ENCODE results near the gene GIPC2.

GRCh38 chr1:78070758-78071157 lies 25.0 kb downstream of the GIPC2 start:
- TF ChIP-seq MTA3 (IDR thresholded peaks at IDR 0.05; ENCODE audit: borderline replicate concordance), result no peak
- TF ChIP-seq, protein P1, sequence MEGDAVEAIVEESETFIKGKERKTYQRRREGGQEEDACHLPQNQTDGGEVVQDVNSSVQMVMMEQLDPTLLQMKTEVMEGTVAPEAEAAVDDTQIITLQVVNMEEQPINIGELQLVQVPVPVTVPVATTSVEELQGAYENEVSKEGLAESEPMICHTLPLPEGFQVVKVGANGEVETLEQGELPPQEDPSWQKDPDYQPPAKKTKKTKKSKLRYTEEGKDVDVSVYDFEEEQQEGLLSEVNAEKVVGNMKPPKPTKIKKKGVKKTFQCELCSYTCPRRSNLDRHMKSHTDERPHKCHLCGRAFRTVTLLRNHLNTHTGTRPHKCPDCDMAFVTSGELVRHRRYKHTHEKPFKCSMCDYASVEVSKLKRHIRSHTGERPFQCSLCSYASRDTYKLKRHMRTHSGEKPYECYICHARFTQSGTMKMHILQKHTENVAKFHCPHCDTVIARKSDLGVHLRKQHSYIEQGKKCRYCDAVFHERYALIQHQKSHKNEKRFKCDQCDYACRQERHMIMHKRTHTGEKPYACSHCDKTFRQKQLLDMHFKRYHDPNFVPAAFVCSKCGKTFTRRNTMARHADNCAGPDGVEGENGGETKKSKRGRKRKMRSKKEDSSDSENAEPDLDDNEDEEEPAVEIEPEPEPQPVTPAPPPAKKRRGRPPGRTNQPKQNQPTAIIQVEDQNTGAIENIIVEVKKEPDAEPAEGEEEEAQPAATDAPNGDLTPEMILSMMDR (IDR thresholded peaks at IDR 0.05 in 2 of 3, conservative IDR thresholded peaks at IDR 0.05 in 1 of 3; ENCODE audit: insufficient read depth in 2 of 3, low read depth in 1 of 3, low read length in 3 of 3), result no peak
- TF ChIP-seq XRCC5 (IDR thresholded peaks at IDR 0.05; ENCODE audit: low read depth, low read length), result no peak
- TF ChIP-seq NKRF (IDR thresholded peaks at IDR 0.05; ENCODE audit: borderline replicate concordance), result no peak
- no peak for TF ChIP-seq SNAPC5 (CRISPR knock-in tag; IDR thresholded peaks at IDR 0.05)
- no peak for TF ChIP-seq SIN3B (IDR thresholded peaks at IDR 0.05; ENCODE audit: low read depth)
- TF ChIP-seq ZNF644 (tag; IDR thresholded peaks at IDR 0.05; ENCODE audit: low read depth), result no peak
- no peak for TF ChIP-seq CEBPB (tag; IDR thresholded peaks at IDR 0.05)
- no peak for TF ChIP-seq ZBTB7A (IDR thresholded peaks at IDR 0.05; ENCODE audit: borderline replicate concordance, control insufficient read depth, low read depth, low read length)
- no peak for TF ChIP-seq POLR2AphosphoS5 (IDR thresholded peaks at IDR 0.05; ENCODE audit: control insufficient read depth, insufficient read depth, low read depth, low read length)
- no peak for TF ChIP-seq SREBF2 (CRISPR knock-in tag; IDR thresholded peaks at IDR 0.05)

Data from K562 (cell line).